NCI-H446 (cell line): Measurements from ENCODE around the gene ELAC2.
A peak's percentile ranks its signal among the peaks of the same experiment; 100 is the strongest.

Source experiments
- DNase-seq, 2 experiments: peaks; one replicate each; lab custom pipeline; 2025; lab: John Stamatoyannopoulos, UW

The ELAC2 gene

GRCh38 chr17:13016881-13017654 lies 759 bp downstream of the ELAC2 start:
- no peak for DNase-seq

DNA sequence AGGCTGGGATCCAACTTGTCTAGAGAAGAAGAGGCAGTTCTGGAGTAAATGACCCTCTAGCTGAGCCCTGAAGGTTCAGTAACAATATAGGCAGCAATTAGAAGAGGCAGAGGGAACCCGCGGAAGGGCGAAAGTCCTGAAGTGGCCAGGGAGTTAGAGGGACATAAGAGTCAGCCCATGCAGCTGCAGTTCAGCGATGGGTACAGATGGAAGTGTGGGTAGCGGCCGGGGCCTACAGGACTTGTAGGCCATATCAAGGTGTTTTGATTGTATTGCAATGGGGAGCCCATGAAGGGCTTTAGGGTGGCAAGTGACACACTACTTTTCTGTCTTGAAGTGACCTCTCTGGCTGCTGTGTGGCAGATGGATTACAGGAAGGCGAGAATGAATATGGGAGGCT lies 3.0 kb downstream of the ELAC2 start:
- no peak for DNase-seq

DNA sequence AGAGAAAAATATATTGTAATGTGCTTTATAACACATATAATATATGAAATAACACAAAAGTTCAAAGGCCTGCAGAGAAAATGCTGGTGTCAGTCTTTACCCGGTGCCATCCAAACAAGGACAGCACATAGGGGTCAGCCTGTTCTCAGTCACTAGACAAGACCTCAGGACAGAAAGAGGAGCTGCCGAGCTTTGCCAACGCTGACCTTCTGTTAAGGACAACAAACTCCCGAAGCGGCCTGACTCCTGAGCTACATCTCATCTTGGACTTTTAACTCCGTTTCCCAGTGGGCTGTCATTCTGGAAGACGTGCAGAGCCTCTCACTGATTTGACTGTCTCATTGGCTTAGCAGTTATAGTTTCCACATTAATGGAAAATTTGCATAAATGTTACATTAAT lies 6.9 kb downstream of the ELAC2 start:
- DNase-seq: no peak

DNA sequence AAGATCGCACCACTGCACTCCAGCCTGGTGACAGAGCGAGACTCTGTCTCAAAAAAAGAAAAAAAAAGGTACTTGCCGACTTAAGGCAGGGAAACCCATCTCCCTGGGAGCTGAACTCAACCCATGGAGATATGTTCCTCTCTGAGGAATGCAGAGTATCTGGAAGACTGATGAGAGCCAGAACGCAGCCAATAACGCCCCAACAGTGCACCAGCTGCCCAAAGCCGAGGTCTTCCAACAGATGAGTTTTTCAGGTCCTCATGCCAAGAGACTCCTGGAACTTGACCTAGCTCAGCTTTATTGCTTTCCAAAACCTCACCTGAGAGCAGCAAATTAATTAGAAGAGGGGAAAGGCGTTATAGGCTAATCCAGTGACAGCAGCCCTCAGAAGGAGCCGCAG lies 9.4 kb downstream of the ELAC2 start:
- DNase-seq: no peak

GRCh38 chr17:13005530-13005929 lies 12.3 kb downstream of the ELAC2 start:
- no peak for DNase-seq

- no peak for DNase-seq
These were observed 13.5 kb downstream of the ELAC2 start for GRCh38 chr17:13004336-13004735.

- no peak for DNase-seq
These were observed 13.9 kb downstream of the ELAC2 start for GRCh38 chr17:13003927-13004326.

- DNase-seq: no peak
These were observed 14.4 kb downstream of the ELAC2 start for GRCh38 chr17:13003454-13003851.

DNA sequence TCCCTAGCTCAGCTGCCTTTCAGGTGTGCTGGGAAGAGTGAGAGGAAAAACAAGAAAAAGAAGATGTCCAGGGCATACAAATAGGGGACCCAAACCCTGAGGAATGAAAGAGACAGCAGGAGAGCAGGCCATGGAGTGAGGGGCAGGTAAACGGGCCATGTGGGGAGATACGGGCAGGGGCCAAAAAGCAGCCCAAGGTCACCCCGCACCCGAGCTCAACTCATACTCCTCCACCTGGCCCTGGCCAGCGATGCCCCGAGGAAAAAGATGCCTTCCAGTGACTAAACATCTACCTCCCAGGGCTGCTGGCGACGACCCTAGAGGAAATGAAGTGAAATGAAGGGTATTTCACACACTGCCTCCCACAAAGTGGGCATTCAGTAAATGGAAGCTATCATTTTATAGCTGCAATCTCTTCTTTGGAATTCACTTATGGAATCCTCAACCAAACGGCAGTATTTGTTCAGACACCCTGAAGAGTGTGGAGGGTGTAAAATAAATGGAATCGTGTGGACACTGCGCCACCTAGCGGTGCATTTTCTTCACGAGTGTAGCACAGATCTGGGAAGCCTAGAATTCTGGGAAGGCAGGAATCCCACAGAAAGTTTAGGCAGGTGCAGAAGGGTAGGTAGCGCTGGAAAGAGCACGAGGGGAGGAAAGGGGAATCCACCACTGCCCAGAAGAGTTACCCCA lies 14.9 kb downstream of the ELAC2 start:
- DNase-seq: peak; percentile 18 to 56

DNA sequence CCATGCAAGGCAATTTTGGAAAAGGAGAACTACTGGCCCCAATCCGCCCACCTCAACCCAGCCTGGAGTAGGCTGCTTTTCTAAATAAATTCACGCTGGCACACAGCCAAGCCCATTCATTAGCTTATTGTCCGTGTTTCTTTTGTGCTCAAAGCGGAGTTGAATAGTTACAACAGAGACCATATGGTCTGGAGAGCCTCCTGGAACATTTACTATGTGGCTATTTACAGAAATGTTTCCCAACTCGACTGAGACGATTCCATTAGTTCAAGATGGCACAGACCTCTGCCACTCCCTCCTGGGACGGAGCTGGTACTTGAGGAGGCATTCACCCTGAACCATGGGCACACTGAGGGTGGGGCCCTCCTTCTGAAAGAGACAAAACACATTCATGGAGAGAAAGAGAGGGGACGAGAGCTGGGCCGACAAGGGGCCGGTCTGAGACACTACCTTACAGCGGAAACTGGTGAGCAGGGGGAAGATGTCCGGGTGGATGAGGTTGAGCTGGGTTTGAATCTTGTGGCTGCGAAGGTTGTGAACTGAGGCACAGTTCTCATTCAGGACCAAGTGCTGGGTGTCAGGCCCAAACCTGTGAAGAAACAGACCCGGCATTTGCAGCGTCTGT lies 15.7 kb downstream of the ELAC2 start:
- DNase-seq: peak in 1 of 2 experiments; percentile 29

DNA sequence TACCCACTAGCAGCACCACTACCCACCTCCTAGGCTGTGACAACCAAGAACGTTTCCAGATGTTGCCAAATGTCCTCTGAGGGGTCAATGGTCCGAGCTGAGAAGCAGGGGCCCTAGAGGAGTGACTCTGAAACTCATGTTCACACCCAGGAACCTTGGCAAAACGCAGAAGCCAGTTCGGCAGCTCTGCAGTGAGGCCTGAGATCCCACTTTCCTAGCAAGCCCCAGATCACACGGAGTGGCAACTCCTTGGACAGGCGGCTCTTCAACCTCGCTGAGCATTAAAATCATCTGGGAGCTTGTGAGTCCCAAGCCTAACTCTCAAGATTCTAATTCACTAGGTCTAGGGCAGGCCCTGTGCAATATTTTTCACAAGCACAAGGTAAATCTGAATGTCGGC lies 17.3 kb downstream of the ELAC2 start:
- DNase-seq: no peak

GRCh38 chr17:12998874-12999273 lies 19.0 kb downstream of the ELAC2 start:
- no peak for DNase-seq

- no peak for DNase-seq
These were observed 19.4 kb downstream of the ELAC2 start for GRCh38 chr17:12998461-12998860.

DNA sequence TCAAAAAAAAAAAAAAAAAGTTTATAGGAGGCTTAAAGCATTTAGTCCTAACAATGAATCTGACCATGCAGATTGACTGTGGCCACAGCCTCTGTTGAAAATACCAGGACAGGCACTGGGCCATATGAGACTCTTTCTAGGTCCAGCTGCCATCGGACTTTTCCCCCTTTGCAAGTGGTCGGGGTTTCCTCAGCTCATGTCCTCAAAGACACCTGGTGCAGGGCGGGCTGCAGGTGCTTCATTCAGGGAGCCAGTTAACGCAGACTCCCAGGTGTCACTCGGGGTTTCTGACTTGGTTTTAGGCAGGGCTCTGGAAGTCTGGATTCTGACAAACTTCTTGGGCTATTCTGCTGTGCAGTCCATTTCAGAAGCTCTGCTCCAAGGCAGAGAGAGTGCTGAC lies 20.9 kb downstream of the ELAC2 start:
- DNase-seq: no peak

GRCh38 chr17:12996357-12996756 lies 21.5 kb downstream of the ELAC2 start:
- DNase-seq: no peak

DNA sequence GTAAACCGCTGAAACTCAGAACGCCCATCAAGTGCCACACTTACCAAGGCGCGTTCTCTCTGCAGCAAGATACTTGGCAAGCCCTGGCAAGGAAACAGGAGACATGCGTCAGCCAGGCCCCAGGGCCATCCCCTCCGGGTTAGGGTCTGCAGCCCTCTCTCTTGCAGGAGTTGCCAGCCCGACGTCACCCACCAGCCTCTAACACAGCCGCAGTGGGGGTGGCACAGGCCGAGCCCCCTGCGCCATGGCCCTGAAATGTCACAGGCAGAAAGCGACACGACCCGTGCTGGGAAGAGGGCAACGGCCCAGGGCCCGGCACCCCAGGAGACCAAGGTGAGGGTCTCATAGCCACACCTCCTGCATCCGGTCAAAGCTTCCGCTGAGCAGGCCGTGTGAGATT lies 21.9 kb downstream of the ELAC2 start:
- no peak for DNase-seq

DNA sequence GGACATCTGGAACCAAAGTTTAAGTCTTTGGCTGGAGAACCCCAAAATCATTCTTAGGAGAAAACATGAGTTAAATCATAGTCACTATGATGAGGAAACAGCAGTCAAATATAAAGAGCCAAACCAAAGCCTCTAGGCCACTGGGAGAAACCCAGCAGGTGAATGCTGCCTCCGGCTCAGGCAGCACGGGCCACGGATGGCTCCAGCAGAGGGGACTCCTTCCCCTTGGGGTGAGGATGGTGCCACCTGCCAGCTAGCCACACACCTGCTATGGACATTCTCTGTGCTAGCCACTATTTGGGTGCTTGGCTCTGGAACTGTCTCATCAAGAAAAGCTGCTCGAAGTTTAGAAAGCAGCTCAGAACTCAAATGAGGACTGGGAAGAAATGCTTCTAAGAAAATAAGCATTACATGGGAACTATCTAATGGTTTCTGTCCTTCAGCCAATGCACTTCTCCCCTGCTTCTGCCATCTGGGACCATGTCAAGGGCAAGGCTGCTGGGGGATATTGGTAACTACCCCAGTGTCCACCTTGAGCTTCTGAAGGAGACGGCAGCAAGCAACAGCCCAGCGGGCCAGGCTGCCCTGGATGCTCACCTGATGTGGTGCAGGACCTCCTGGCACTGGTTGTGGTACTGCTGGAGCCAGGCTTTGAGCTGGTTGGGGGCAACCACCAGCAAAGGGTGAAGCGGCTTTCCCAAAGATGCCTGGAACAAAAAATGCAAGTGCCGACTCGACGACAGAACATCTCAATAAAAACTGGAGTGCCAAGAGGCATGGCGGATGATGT lies 22.5 kb downstream of the ELAC2 start:
- no peak for DNase-seq

- no peak for DNase-seq
These were observed 23.3 kb downstream of the ELAC2 start for GRCh38 chr17:12994341-12995074.

DNA sequence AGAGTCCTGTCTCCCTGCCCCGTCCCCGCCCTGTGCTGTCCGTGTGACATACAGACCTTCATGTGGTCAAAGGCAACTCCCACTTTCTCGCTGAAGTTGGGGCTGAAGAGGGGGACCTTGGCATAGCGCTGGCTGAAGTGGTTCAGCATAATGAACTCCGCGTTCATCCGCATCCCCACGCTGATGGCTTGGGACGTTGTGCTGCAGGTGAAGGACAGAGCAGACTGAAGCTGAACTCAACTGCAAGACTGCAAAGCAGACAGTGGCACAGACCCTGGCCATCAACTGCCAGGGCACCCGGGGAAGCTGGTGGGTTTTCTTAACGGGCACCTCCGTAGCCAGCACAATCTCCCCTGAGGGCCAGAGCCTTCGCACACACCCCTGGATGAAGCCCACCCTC lies 24.2 kb downstream of the ELAC2 start:
- no peak for DNase-seq

- no peak for DNase-seq
These were observed 25.2 kb downstream of the ELAC2 start for GRCh38 chr17:12992676-12993075.

- no peak for DNase-seq
These were observed 26.9 kb downstream of the ELAC2 start for GRCh38 chr17:12990926-12991325.
